Fibroblast of lung (primary cell): ENCODE measurements around the gene ZDHHC14. TPM values are rescaled to one million over a fixed set of nuclear protein-coding genes. Genes with fewer than 3 reads are reported as not detected.

Source experiments
- DNase-seq, 2 donors: peaks; one replicate each; pipeline versions ENCODE4 v3.0.0 to v3.0.0-alpha.2; 2010; ENCODE audit warnings: low read depth in 2 of 2
- H2AFZ ChIP-seq: 2 replicates; pipeline ENCODE4 v1.5.1; 2012; ENCODE audit warnings: low read length, control low read depth, inconsistent platforms
- H3K27ac ChIP-seq: 2 replicates; pipeline ENCODE4 v1.5.1; 2011; ENCODE audit warnings: low read length, control low read depth; ENCODE audit not compliant: insufficient read depth
- H3K27me3 ChIP-seq: 2 replicates; pipeline ENCODE4 v1.5.1; 2011; ENCODE audit warnings: mild to moderate bottlenecking, low read length; ENCODE audit not compliant: control insufficient read depth, insufficient read depth
- H3K36me3 ChIP-seq: 2 replicates; pipeline ENCODE4 v1.5.1; 2011; ENCODE audit warnings: low read length; ENCODE audit not compliant: control insufficient read depth, insufficient read depth
- H3K4me1 ChIP-seq: 2 replicates; pipeline ENCODE4 v1.5.1; 2011; ENCODE audit warnings: low read length; ENCODE audit not compliant: control insufficient read depth, insufficient read depth; ENCODE audit errors: extremely low read depth
- H3K4me2 ChIP-seq: 2 replicates; pipeline ENCODE4 v1.5.1; 2011; ENCODE audit warnings: low read length, control low read depth; ENCODE audit not compliant: insufficient read depth; ENCODE audit errors: extremely low read depth
- H3K4me3 ChIP-seq, 4 experiments: fragments of 200-600 bp in 1 of 4; sonication (generic) in 1 of 4; replicated peaks in 1 of 4; 2 replicates each; pipeline ENCODE4 v1.5.1; 2011 to 2016; ENCODE audit warnings: low read length in 4 of 4, low read depth in 3 of 4, mild to moderate bottlenecking in 3 of 4, control low read depth in 2 of 4, inconsistent platforms in 1 of 4, mixed read lengths in 1 of 4; ENCODE audit not compliant: insufficient read depth in 1 of 4; ENCODE audit errors: control extremely low read depth in 1 of 4
- H3K79me2 ChIP-seq: 2 replicates; pipeline ENCODE4 v1.5.1; 2012; ENCODE audit warnings: mild to moderate bottlenecking, low read length, inconsistent platforms; ENCODE audit not compliant: control insufficient read depth, insufficient read depth
- H3K9ac ChIP-seq: 2 replicates; pipeline ENCODE4 v1.5.1; 2011; ENCODE audit warnings: mild to moderate bottlenecking, low read length, control low read depth; ENCODE audit not compliant: insufficient read depth
- H3K9me3 ChIP-seq: 2 replicates; pipeline ENCODE4 v1.5.1; 2012; ENCODE audit warnings: low read depth, low read length; ENCODE audit not compliant: control insufficient read depth, insufficient read depth
- H4K20me1 ChIP-seq: 2 replicates; pipeline ENCODE4 v1.5.1; 2011; ENCODE audit warnings: low read length; ENCODE audit not compliant: control insufficient read depth, insufficient read depth; ENCODE audit errors: extremely low read depth
- CTCF ChIP-seq, 2 donors: IDR thresholded peaks in 1 of 2; conservative IDR thresholded peaks in 1 of 2; 1 replicate in 1 of 2; 2 replicates in 1 of 2; pipeline ENCODE4 v1.5.1; 2011 to 2012; ENCODE audit warnings: low read length in 2 of 2, control low read depth in 1 of 2, inconsistent platforms in 1 of 2, low read depth in 1 of 2, mild to moderate bottlenecking in 1 of 2
- EZH2 ChIP-seq: IDR thresholded peaks from 2 replicates; pipeline ENCODE4 v1.5.1; 2012; ENCODE audit warnings: low read length, control low read depth, mild to moderate bottlenecking; ENCODE audit errors: missing control alignments
- polyA plus RNA-seq, 2 donors: library from polyadenylated mRNA; depleted of rRNA in 1 of 2; stranded (reverse) in 1 of 2; unstranded in 1 of 2; fragments of >200 nt; gene quantifications; 2 replicates each; pipeline ENCODE4 v1.2.1, GENCODE V29; 2011 to 2012; ENCODE audit warnings: missing spikeins in 1 of 2
- total RNA-seq: library from RNA; depleted of rRNA; stranded (reverse); fragments of >200 nt; gene quantifications from 2 replicates; pipeline ENCODE4 v1.2.1, GENCODE V29; 2014

The ZDHHC14 gene
- total and polyA plus RNA-seq, 2 donors (not counting 1 experiment from before 2014, with no cell fraction given): 1.7 to 3.5 TPM

- H3K9me3 ChIP-seq: no peaks in the 10 kb centered on the region
- H3K79me2 ChIP-seq: no peaks in the 10 kb centered on the region
- no peaks in the 10 kb centered on the region for H3K36me3 ChIP-seq
- H2AFZ ChIP-seq: no peak overlapping the region
- H4K20me1 ChIP-seq: no peaks in the 10 kb centered on the region
- DNase-seq: no peak
- no peak for TF ChIP-seq EZH2
- TF ChIP-seq CTCF (conservative IDR thresholded peaks at IDR 0.05 in 1 of 2, IDR thresholded peaks at IDR 0.05 in 1 of 2; ENCODE audit: low read depth in 1 of 2, low read length in 2 of 2): no peak
- H3K4me2 ChIP-seq: no peak overlapping the region
- H3K4me3 ChIP-seq: no peak overlapping the region
- H3K27ac ChIP-seq: no peak overlapping the region
- H3K4me1 ChIP-seq: no peaks in the 10 kb centered on the region
- H3K27me3 ChIP-seq: no peaks in the 10 kb centered on the region
- H3K9ac ChIP-seq: no peak overlapping the region
These were observed 168.4 kb downstream of the ZDHHC14 start for GRCh38 chr6:157549468-157549745.

GRCh38 chr6:157550114-157550989 is 169.4 kb downstream of the ZDHHC14 start:
- H3K27me3 ChIP-seq: no peaks in the 10 kb centered on the region
- no peaks in the 10 kb centered on the region for H4K20me1 ChIP-seq
- H3K4me1 ChIP-seq: no peaks in the 10 kb centered on the region
- TF ChIP-seq EZH2 (no peak), CTCF (conservative IDR thresholded peaks at IDR 0.05 in 1 of 2, IDR thresholded peaks at IDR 0.05 in 1 of 2; ENCODE audit: low read depth in 1 of 2, low read length in 2 of 2) (no peak)
- no peak overlapping the region for H3K9ac ChIP-seq
- no peaks in the 10 kb centered on the region for H3K9me3 ChIP-seq
- H2AFZ ChIP-seq: no peak overlapping the region
- no peaks in the 10 kb centered on the region for H3K36me3 ChIP-seq
- no peak overlapping the region for H3K4me3 ChIP-seq
- DNase-seq: no peak
- no peak overlapping the region for H3K27ac ChIP-seq
- no peak overlapping the region for H3K4me2 ChIP-seq
- no peaks in the 10 kb centered on the region for H3K79me2 ChIP-seq

- Histone ChIP-seq H3K27me3 (no peaks in the 10 kb centered on the region), H3K9ac (no peak overlapping the region), H3K4me1 (no peaks in the 10 kb centered on the region), H4K20me1 (no peaks in the 10 kb centered on the region), H3K36me3 (no peaks in the 10 kb centered on the region), H3K27ac (no peak overlapping the region), H3K79me2 (no peaks in the 10 kb centered on the region), H3K9me3 (no peaks in the 10 kb centered on the region), H3K4me2 (no peak overlapping the region), H3K4me3 (no peak overlapping the region), H2AFZ (no peak overlapping the region)
- TF ChIP-seq CTCF (conservative IDR thresholded peaks at IDR 0.05 in 1 of 2, IDR thresholded peaks at IDR 0.05 in 1 of 2; ENCODE audit: low read depth in 1 of 2, low read length in 2 of 2) (no peak), EZH2 (no peak)
- DNase-seq: no peak
These were observed 170.2 kb downstream of the ZDHHC14 start for GRCh38 chr6:157551041-157551832.
